Measurements from ENCODE around the gene ITGB7.

ITGB7 gene

GRCh38 chr12:53145383-53146260 lies 61.4 kb downstream of the ITGB7 start:
- Mint-ChIP-seq H3K9me3 (no peaks in the 10 kb centered on the region), H3K27ac (no peak overlapping the region), H3K36me3 (ENCODE audit: low read depth) (no peaks in the 10 kb centered on the region), H3K4me1 (ENCODE audit: low read depth) (no peaks in the 10 kb centered on the region), H3K4me3 (no peak overlapping the region), H3K27me3 (no peaks in the 10 kb centered on the region)

GRCh38 chr12:53143355-53143754 lies 63.7 kb downstream of the ITGB7 start:
- Mint-ChIP-seq H3K4me3 (no peak overlapping the region), H3K27ac (no peak overlapping the region), H3K36me3 (ENCODE audit: low read depth) (no peaks in the 10 kb centered on the region), H3K4me1 (ENCODE audit: low read depth) (no peaks in the 10 kb centered on the region), H3K9me3 (no peaks in the 10 kb centered on the region), H3K27me3 (no peaks in the 10 kb centered on the region)

Measured in stimulated activated naive CD8-positive, alpha-beta T cell treated with anti-CD3 and anti-CD28 coated beads, Interleukin-15, Interleukin-2, amounts not matched to agents 100 ng/mL and 50 ng/mL, for 24 hours (primary cell).